Measurements from ENCODE around the gene ANKRD2. TPM values are rescaled to one million over a fixed set of nuclear protein-coding genes. Genes with fewer than 3 reads are reported as not detected.

The ANKRD2 gene
- total RNA-seq, 1 donor from 2014 or later = not detected

DNA sequence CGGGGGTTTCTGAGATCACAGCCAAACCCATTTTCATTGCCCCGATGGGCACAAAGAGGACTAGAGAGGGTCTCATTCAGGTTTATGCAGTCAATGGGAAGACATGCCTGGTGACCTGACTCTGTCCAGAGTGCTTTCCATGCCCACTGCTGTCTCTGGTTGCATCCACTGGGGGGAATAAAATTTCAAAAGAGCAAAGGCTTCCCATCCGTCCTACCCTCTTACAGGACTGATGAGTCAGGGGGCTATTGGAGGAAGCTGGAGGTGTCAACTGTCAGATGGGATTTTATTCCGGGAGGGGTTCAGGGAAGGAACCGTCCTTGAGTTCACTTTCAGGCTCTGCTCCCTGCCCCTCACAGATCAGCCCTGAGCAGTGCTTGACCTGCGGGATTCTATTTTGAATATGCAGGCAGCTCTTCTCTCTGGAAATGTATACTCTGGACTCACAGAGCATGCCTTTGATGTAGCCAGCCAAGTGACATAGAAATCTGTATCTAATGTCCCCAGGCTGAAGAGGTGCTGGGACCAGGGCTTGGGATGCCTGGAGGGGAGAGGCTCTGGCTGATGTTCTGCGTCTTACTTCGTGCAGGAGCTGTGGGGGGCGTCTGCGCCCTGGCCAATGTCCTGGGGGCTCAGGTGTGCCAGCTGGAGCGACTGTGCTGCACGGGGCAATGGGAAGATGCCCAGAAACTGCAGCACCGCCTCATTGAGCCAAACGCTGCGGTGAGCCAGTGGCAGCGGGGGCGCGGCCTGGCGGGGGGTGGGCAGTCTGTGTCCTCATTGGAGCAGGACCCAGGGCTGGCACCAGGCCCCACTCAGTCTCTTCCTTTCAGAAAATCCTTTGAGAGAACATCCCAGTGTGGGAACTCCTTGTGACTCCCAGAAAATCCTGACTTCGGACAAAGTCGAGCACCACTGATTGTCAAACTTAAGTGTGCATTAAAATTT lies 29.0 kb downstream of the ANKRD2 start:
- H3K27me3 Mint-ChIP-seq (ENCODE audit: low read depth) = no peaks in the 10 kb centered on the region
- no peak overlapping the region for H3K27ac Mint-ChIP-seq (ENCODE audit: unreplicated experiment)
- H3K36me3 Mint-ChIP-seq (ENCODE audit: low read depth) = no peaks in the 10 kb centered on the region
- H3K9me3 Mint-ChIP-seq = no peaks in the 10 kb centered on the region
- H3K4me3 Mint-ChIP-seq = no peak overlapping the region
- H3K4me1 Mint-ChIP-seq = no peaks in the 10 kb centered on the region
- DNase-seq (ENCODE audit: low read depth, low spot score) = no peak
- TF ChIP-seq, protein P1, sequence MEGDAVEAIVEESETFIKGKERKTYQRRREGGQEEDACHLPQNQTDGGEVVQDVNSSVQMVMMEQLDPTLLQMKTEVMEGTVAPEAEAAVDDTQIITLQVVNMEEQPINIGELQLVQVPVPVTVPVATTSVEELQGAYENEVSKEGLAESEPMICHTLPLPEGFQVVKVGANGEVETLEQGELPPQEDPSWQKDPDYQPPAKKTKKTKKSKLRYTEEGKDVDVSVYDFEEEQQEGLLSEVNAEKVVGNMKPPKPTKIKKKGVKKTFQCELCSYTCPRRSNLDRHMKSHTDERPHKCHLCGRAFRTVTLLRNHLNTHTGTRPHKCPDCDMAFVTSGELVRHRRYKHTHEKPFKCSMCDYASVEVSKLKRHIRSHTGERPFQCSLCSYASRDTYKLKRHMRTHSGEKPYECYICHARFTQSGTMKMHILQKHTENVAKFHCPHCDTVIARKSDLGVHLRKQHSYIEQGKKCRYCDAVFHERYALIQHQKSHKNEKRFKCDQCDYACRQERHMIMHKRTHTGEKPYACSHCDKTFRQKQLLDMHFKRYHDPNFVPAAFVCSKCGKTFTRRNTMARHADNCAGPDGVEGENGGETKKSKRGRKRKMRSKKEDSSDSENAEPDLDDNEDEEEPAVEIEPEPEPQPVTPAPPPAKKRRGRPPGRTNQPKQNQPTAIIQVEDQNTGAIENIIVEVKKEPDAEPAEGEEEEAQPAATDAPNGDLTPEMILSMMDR (conservative IDR thresholded peaks at IDR 0.05) = no peak

DNA sequence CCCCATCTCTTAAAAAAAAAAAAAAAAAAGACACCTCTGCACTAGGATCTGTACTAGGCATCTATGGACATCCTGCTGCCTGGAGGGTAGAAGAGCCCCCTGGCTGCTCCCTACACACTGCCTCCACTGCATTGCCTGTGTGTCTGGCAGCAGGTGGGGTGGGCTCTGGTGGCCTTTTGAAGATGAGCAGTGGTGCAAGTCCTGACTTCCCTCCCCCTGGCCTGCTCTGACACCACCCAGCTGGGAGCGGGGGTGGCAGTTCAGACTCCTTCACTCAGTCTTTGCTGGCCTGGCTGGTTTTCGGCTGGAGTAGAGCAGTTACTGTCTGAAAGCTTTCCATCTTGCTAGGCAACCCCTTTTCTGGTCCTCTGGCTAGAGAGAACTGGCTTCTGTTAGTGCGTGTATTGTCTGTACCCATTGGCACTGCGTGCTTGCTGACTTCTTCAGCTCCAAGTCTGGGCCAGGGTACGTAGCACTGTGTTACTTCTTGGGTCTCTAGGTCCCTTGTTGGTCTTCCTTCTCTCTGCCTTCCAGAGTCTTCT lies 34.6 kb downstream of the ANKRD2 start:
- DNase-seq (ENCODE audit: low read depth, low spot score) = no peak
- Mint-ChIP-seq H3K36me3 (ENCODE audit: low read depth) (no peaks in the 10 kb centered on the region), H3K27me3 (ENCODE audit: low read depth) (no peaks in the 10 kb centered on the region), H3K4me1 (peaks cover 12% of the 10 kb centered on the region), H3K9me3 (no peaks in the 10 kb centered on the region), H3K4me3 (no peak overlapping the region), H3K27ac (ENCODE audit: unreplicated experiment) (peak overlapping the region; percentile 2)
- TF ChIP-seq, protein P1 (conservative IDR thresholded peaks at IDR 0.05) = no peak

GRCh38 chr10:97608991-97609561 lies 36.5 kb downstream of the ANKRD2 start:
- Mint-ChIP-seq H3K27me3 (ENCODE audit: low read depth) (no peaks in the 10 kb centered on the region), H3K27ac (ENCODE audit: unreplicated experiment) (no peak overlapping the region), H3K9me3 (no peaks in the 10 kb centered on the region), H3K4me1 (peaks cover 16% of the 10 kb centered on the region), H3K4me3 (no peak overlapping the region), H3K36me3 (ENCODE audit: low read depth) (no peaks in the 10 kb centered on the region)
- TF ChIP-seq, protein P1 (conservative IDR thresholded peaks at IDR 0.05) = no peak
- no peak for DNase-seq (ENCODE audit: low read depth, low spot score)

DNA sequence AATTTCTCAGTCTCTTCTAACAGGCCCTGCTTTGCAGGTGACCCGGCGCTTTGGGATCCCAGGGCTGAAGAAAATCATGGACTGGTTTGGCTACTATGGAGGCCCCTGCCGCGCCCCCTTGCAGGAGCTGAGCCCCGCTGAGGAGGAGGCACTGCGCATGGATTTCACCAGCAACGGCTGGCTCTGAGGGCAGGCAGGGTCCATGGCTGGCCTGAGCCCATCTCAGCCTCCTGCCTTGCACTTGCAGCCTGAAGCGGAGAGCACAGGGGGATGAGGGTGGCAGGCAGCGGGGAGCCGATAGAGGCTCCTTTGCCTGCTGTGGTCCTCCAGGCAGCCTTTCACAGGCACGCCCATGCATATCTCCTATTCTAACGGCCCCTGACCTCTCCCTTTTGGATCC lies 38.9 kb downstream of the ANKRD2 start:
- peaks cover 16% of the 10 kb centered on the region for H3K4me1 Mint-ChIP-seq
- TF ChIP-seq, protein P1 (conservative IDR thresholded peaks at IDR 0.05) = no peak
- H3K27me3 Mint-ChIP-seq (ENCODE audit: low read depth) = no peaks in the 10 kb centered on the region
- no peak overlapping the region for H3K27ac Mint-ChIP-seq (ENCODE audit: unreplicated experiment)
- DNase-seq (ENCODE audit: low read depth, low spot score) = no peak
- H3K36me3 Mint-ChIP-seq (ENCODE audit: low read depth) = no peaks in the 10 kb centered on the region
- H3K4me3 Mint-ChIP-seq = no peak overlapping the region
- H3K9me3 Mint-ChIP-seq = no peaks in the 10 kb centered on the region

GRCh38 chr10:97612386-97612785 lies 39.8 kb downstream of the ANKRD2 start:
- peaks cover 12% of the 10 kb centered on the region for H3K4me1 Mint-ChIP-seq
- no peaks in the 10 kb centered on the region for H3K27me3 Mint-ChIP-seq (ENCODE audit: low read depth)
- H3K9me3 Mint-ChIP-seq = no peaks in the 10 kb centered on the region
- DNase-seq (ENCODE audit: low read depth, low spot score) = no peak
- H3K27ac Mint-ChIP-seq (ENCODE audit: unreplicated experiment) = no peak overlapping the region
- H3K4me3 Mint-ChIP-seq = no peak overlapping the region
- TF ChIP-seq, protein P1 (conservative IDR thresholded peaks at IDR 0.05) = peak; percentile 60
- no peaks in the 10 kb centered on the region for H3K36me3 Mint-ChIP-seq (ENCODE audit: low read depth)
